ENCODE data around the gene SNX24.

GRCh38 chr5:122919969-122920368 is 74.6 kb downstream of the SNX24 start:
- TF ChIP-seq, protein P1, sequence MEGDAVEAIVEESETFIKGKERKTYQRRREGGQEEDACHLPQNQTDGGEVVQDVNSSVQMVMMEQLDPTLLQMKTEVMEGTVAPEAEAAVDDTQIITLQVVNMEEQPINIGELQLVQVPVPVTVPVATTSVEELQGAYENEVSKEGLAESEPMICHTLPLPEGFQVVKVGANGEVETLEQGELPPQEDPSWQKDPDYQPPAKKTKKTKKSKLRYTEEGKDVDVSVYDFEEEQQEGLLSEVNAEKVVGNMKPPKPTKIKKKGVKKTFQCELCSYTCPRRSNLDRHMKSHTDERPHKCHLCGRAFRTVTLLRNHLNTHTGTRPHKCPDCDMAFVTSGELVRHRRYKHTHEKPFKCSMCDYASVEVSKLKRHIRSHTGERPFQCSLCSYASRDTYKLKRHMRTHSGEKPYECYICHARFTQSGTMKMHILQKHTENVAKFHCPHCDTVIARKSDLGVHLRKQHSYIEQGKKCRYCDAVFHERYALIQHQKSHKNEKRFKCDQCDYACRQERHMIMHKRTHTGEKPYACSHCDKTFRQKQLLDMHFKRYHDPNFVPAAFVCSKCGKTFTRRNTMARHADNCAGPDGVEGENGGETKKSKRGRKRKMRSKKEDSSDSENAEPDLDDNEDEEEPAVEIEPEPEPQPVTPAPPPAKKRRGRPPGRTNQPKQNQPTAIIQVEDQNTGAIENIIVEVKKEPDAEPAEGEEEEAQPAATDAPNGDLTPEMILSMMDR (IDR thresholded peaks at IDR 0.05; ENCODE audit: insufficient read depth, low read length) = no peak
- no peak for TF ChIP-seq POLR2AphosphoS5 (IDR thresholded peaks at IDR 0.05; ENCODE audit: low read depth)
- TF ChIP-seq, protein P2, sequence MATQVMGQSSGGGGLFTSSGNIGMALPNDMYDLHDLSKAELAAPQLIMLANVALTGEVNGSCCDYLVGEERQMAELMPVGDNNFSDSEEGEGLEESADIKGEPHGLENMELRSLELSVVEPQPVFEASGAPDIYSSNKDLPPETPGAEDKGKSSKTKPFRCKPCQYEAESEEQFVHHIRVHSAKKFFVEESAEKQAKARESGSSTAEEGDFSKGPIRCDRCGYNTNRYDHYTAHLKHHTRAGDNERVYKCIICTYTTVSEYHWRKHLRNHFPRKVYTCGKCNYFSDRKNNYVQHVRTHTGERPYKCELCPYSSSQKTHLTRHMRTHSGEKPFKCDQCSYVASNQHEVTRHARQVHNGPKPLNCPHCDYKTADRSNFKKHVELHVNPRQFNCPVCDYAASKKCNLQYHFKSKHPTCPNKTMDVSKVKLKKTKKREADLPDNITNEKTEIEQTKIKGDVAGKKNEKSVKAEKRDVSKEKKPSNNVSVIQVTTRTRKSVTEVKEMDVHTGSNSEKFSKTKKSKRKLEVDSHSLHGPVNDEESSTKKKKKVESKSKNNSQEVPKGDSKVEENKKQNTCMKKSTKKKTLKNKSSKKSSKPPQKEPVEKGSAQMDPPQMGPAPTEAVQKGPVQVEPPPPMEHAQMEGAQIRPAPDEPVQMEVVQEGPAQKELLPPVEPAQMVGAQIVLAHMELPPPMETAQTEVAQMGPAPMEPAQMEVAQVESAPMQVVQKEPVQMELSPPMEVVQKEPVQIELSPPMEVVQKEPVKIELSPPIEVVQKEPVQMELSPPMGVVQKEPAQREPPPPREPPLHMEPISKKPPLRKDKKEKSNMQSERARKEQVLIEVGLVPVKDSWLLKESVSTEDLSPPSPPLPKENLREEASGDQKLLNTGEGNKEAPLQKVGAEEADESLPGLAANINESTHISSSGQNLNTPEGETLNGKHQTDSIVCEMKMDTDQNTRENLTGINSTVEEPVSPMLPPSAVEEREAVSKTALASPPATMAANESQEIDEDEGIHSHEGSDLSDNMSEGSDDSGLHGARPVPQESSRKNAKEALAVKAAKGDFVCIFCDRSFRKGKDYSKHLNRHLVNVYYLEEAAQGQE (IDR thresholded peaks at IDR 0.05; ENCODE audit: insufficient replicate concordance, low read depth) = no peak

All from HL-60 (cell line).